HG02870 (cell line): Measurements from ENCODE around the gene PRCP.
"Not testable (repeated sequence)": the region's sequence is repeated elsewhere in the genome, so short reads cannot be mapped to it uniquely, and the experiment has no call there.

Experiments used
- ATAC-seq: cut with Tn5 transposase; IDR thresholded peaks from one replicate; pipeline ENCODE4 v1.9.1; 2021; ENCODE audit warnings: mild to moderate bottlenecking, moderate library complexity; ENCODE audit not compliant: unreplicated experiment

The PRCP gene

DNA sequence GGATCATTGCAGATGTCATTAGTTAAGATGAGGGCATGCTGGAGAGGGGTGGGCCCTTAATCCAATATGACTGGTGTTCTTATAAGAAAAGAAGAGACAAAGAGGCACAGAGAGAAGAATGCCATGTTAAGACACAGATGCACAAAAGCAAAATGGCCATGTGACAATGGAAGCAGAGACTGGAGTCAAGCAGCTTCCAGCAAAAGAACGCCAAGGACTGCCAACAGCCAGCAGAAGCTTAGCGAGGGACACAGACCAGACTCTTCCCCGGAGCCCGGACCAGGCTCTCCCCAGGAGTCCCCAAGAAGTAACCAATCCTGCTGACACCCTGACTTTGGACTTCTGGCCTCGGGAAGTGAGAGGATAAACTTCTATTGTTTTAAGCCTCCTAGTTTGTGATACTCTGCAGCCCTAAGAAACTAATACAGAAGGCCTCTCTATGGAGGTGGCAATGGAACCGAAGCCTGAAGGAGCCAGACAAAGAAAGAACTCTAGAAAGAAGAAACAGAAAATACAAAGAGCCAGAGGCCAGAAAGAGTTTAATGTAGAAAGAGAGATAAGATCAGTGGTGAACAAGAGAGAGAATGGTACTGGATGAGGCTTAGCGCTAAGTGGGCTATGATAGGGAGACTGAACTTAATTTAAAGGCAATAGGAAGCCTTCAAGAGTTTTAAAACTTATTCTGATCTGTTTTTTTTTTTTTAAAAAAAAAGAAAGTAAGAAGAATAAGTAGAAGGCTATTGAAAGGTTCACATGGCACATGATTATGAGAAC, 27.7 kb downstream of the PRCP start:
- no peak for ATAC-seq

- no peak for ATAC-seq
Observed at GRCh38 chr11:82871646-82872045, 28.6 kb downstream of the PRCP start.

DNA sequence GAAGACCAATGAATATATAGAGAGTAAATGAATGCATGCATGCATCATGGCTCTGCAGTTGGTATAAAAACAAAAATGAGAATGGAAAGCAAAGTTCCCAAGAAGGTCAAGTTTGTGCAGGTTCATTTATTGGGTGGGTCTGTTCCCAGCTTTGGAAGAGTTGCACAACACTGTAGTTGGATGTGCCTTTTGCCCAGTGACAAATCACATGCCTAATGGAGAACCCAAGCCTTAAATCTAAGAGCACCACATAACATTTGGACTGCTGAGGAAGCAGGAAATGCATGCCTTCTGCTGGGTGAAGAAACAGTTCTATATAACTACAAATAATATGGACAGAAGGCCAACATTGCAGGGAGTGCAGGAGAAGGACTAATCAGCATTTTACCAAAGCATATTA, 30.6 kb downstream of the PRCP start:
- ATAC-seq = no peak

DNA sequence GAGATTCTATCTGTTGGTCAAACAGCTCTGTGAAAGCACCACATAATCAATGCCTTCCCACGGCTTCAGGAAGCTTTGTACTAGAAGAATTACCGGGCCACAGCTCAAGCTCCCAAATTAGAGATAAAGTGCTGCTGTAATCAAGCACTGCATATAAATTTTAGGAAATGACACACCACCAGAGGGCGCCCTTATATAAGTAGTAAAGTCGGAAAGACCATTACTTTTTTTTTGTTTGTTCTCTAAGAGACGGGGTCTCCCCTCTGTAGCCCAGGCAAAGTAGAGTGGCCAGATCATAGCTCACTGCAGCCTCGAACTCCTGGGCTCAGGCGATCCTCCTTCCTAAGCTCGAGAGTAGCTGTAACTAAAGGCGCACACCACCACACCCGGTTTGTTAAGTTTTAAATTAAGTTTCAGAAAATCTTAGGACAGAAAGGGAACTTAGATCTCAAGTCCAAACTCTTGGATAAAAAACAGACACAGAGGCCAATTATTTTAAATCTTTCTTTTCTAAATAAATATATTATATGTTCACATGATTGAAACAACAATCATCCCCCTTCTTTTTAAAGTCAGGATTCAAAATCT, 32.6 kb downstream of the PRCP start:
- ATAC-seq = no peak

DNA sequence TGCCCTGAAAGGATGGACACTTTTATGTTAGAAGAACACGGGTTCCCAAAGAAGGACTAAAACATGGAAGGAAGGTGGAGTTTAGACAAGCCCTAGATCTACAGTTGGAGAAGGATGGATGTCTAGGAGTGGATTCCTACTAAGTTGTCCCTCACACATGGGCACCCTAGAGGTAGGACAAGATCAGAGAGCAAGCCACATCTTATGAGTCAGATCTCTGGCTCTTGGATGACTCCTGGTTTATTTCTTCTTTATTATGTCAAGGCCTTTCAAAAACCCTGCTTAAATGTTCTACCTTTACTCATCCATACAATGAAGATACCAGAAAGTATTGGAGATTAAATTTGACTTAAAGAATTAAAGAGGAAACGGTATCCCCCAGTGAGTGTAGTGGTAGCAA, 34.4 kb downstream of the PRCP start:
- no peak for ATAC-seq

- peak; percentile 36 for ATAC-seq
Observed at GRCh38 chr11:82864268-82864667, 36.0 kb downstream of the PRCP start.

- ATAC-seq = peak; percentile 70
Observed at GRCh38 chr11:82863209-82863608, 37.0 kb downstream of the PRCP start.

DNA sequence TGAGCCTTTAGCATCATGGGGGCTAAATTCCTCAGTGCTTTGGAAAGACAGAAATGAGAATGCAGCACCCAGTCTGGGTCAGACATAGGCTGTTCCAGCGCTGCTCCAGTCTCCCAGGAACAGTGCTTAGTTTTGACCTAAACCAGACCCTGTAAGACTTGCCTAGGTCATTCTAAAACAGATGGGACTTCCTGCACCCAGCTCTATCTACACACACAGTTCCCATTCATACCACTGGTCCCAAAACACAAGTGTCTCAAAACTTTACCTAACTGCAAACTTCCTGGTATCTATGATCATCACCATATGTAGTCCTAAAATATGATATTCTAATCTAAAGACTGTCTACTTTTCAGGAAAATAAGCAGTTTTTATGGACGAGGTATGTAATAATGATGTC, 37.9 kb downstream of the PRCP start:
- no peak for ATAC-seq

- ATAC-seq = no peak
Observed at GRCh38 chr11:82859750-82860149, 40.5 kb downstream of the PRCP start.

DNA sequence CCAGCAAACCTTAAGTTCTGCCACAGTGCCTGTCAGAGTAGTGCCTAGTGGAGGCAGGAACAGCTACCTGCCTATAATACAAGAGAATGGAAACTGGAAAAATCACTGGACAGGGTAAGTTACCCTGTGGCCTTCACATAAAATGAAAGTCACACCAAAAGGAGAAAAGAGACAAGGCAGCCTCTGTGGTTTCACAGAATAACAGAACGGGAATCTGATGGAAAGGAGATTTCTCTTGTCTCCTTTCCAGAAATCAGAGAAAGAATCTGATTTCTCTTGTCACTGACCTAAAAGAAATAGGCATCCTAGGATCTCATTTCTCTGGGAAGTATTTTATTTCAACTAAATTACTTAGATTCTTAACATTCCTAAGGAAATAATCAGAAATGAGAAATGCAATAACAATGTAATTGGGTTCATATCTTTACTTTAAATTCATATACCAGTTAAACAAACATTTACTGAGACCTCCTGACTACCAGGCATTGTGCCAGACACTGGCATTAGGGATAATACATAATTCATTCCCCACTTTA, 41.6 kb downstream of the PRCP start:
- ATAC-seq = no peak

DNA sequence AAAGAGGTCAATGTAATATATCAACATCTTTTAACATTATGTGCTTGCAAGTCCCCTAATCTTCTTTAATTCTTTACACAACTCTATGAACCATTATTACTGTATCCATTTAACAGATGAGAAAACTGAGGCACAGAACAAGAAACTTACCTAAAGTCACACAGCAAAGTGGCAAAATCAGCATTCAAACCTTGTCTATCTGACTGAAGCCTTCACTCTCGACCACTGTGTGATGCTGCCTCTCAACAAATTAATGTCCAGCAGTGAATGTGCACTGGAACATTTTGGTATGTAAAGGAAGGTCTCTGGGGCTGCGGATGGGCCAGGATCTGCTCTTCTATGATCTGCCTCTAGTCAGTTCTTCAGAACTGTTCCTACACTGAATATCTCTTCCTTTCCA, 42.1 kb downstream of the PRCP start:
- no peak for ATAC-seq

DNA sequence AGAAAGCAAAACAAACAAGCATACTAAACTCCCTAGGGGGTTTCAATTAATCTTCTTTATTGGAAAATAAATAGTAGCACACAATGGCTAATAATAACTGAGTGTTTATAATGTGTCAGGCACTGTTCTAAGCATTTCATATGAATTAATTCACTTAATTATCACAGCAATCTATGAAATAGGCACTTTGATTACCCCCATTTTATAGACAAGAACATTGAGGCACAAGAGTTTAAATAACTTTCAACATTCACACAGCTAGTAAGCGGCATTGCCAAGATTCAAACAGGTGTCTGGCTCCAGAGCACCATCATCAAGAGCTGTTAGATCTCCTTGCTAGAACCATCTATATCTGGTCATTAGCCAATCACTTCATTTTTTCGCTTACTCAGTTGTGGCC, 43.1 kb downstream of the PRCP start:
- ATAC-seq = no peak

DNA sequence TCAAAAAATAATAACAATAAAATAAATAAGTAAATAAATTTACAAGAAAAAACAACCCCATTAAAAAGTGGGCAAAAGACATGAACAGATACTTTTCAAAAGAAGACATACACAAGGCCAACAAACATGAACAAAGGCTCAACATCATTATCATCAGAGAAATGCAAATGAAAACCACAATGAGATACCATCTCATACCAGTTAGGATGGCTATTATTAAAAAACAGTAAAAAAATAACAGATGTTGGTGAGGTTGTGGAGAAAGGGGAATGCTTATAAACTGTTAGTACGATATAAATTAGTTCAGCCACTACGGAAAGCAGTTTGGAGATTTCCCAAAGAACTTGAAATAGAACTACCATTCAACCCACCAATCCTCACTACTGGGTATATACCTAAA, 44.6 kb downstream of the PRCP start:
- ATAC-seq = no peak

GRCh38 chr11:82854916-82855315, 45.3 kb downstream of the PRCP start:
- not testable (repeated sequence) for ATAC-seq

- no peak for ATAC-seq
Observed at GRCh38 chr11:82854242-82854641, 46.0 kb downstream of the PRCP start.

DNA sequence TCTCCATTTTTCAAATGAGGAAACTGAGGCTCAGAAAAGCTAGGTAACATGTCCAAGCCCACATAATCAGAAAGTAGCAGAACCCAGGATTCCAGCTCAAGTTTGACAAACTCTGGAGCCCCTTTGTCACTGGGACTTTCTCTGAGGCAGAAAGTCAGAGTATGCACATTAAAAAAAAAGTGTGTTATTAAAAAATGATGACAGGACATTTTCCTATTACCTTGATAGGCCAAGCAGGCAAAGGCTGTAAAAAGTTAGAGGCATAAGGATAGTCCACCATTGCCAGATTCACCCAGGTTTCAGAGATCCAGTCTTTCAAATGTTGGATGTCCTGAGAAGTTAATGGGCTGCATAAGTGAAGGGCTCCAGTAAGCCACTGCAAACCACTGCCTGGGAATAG, 51.4 kb downstream of the PRCP start:
- ATAC-seq = no peak

- no peak for ATAC-seq
Observed at GRCh38 chr11:82845356-82846353, 54.6 kb downstream of the PRCP start.

DNA sequence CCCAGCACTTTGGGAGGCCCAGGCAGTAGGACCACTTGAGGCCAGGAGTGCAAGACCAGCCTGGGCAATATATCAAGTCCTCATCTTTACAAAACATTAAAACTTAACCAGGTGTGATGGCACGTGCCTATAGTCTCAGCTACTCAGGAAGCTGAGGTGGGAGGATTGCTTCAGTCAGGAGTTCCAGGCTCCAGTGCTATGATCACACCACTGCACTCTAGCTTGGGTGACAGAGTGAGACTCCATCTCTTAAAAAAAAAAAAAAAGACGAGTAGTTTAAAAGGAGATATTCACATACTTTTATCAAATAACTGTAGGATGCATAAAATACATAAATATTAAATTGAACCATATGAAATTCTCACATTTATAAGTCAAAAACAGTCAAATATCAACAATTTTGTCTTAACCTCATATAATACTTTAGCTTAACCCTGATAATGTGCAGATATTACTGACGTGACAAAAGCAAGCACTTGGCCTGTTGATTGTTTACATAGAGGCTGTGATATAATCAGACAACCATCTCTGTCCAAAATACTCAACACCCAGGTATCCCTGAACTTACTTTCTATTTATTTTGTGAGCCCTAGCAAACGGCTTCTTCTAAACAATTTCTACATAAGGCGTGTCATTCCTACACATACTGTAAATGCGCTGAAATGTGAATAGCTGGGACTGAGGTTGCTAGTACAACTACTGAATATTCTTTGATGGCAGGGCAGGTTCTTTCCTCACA, 57.0 kb downstream of the PRCP start:
- no peak for ATAC-seq

GRCh38 chr11:82842019-82842418, 58.2 kb downstream of the PRCP start:
- no peak for ATAC-seq

DNA sequence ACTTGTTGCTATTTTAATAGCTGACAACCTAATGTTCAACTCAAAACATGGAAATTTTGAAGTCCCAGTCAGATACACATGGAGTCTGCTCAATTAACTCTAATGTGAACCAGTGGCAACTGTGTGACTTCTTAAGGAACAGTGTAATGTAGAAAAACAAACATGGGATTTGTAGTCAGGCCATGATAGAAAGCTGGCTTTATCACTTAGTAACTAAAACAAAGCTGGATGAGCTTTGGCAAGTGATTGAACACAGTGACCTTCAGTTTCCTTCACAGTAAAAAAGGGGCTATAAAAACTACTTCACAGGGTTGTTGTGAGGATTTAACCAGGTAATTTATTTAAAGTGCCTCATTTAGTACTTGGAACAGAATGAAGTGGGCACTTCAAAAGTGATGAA, 62.6 kb downstream of the PRCP start:
- ATAC-seq = no peak

GRCh38 chr11:82832983-82833382, 67.2 kb downstream of the PRCP start:
- no peak for ATAC-seq
